ENCODE results near the gene CIRBP. TPM values are rescaled to one million over a fixed set of nuclear protein-coding genes. Genes with fewer than 3 reads are reported as not detected.
"Not testable (repeated sequence)": the region's sequence is repeated elsewhere in the genome, so short reads cannot be mapped to it uniquely, and the experiment has no call there.

CIRBP gene
- total RNA-seq, 2 experiments from 2014 or later: 278 to 309 TPM

DNA sequence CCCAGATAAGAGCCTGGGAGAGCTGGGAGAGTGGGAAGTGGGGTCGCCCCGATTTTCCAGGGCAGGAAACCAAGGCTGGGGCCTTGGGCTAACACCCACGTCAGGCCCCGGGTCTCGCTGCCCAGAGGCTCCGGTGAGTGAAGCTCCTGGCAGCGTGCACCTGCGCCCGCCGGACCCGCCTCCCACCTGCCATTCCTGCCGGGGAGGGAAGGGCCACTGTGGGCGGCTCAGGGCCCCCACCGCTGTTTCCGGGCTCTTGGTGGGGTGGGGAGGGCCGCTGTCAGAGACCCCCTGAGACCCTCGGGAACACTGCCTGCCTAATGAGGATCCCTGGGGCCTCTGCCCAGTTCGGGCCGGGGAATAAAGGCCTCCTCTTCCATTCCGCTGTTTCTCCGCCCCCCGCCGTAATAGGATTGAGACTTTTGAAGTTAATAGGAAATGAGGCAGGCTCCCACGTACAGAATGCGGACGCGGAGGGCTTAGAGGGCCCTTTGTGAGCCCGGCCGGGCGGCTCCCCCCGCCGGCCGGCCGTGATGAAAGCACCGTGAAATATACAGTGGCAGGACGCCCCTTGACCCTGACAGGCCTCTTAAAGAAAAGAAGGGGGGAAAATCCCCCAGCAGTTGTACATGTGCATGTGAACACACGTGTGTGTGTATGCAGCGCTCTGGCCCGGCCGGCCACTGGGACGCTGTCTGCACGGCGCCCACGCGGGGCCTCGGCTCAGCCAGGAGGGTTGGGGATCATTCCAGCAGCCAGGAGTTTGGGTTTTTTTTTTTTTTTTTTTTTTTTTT is 49.7 kb downstream of the CIRBP start:
- H3K4me3 ChIP-seq (ENCODE audit: low read depth, low read length, poor library complexity, severe bottlenecking): no peak overlapping the region
- H3K4me2 ChIP-seq (ENCODE audit: low read length): no peak overlapping the region
- no peaks in the 10 kb centered on the region for H3K4me1 ChIP-seq (ENCODE audit: insufficient read depth, low read length, poor library complexity, severe bottlenecking)
- no peaks in the 10 kb centered on the region for H3K9me3 ChIP-seq (ENCODE audit: low read length)
- intact Hi-C loops (cut with micrococcal nuclease; ENCODE audit: unreplicated experiment): loop anchor here (5.0 kb wide), 1 partner anchor 53 kb away; no protein-coding TSS in a partner anchor
- no peak overlapping the region for H2AFZ ChIP-seq (ENCODE audit: low read length)
- no peaks in the 10 kb centered on the region for H3K36me3 ChIP-seq (ENCODE audit: insufficient read depth, low read length)
- DNase-seq (ENCODE audit: low spot score): no peak
- no peaks in the 10 kb centered on the region for H3K79me2 ChIP-seq (ENCODE audit: insufficient read depth, low read depth, low read length)
- H3K27ac ChIP-seq (ENCODE audit: low read depth, low read length, poor library complexity, severe bottlenecking): no peak overlapping the region
- BruUV-seq (replicated peaks): no TSS peak
- ChIA-PET CTCF (ENCODE audit: unreplicated experiment) (no interaction called here), POLR2A (no interaction called here)
- no peaks in the 10 kb centered on the region; the same call in 1 of the 2 replicates for H4K20me1 ChIP-seq (ENCODE audit: insufficient read depth, low read length)
- TF ChIP-seq EZH2phosphoT487 (IDR thresholded peaks at IDR 0.05; ENCODE audit: borderline replicate concordance, low read depth, low read length) (no peak), CTCF (conservative IDR thresholded peaks at IDR 0.05; ENCODE audit: low read length) (no peak)
- H3K9me2 ChIP-seq (ENCODE audit: insufficient read depth, low read length): no peaks in the 10 kb centered on the region

- H3K4me2 ChIP-seq (ENCODE audit: low read length); H2AFZ ChIP-seq (ENCODE audit: low read length); POLR2A ChIA-PET; H3K27ac ChIP-seq (ENCODE audit: low read depth, low read length, poor library complexity, severe bottlenecking); H3K4me3 ChIP-seq (ENCODE audit: low read depth, low read length, poor library complexity, severe bottlenecking); DNase-seq (ENCODE audit: low spot score); H3K9me2 ChIP-seq (ENCODE audit: insufficient read depth, low read length); BruUV-seq (replicated peaks); intact Hi-C loops (cut with micrococcal nuclease; ENCODE audit: unreplicated experiment); H3K79me2 ChIP-seq (ENCODE audit: insufficient read depth, low read depth, low read length); H3K9me3 ChIP-seq (ENCODE audit: low read length); H3K4me1 ChIP-seq (ENCODE audit: insufficient read depth, low read length, poor library complexity, severe bottlenecking); H4K20me1 ChIP-seq (ENCODE audit: insufficient read depth, low read length); H3K36me3 ChIP-seq (ENCODE audit: insufficient read depth, low read length); CTCF ChIA-PET (ENCODE audit: unreplicated experiment): not testable (repeated sequence)
Observed at GRCh38 chr19:1320282-1320650, 51.1 kb downstream of the CIRBP start.

DNA sequence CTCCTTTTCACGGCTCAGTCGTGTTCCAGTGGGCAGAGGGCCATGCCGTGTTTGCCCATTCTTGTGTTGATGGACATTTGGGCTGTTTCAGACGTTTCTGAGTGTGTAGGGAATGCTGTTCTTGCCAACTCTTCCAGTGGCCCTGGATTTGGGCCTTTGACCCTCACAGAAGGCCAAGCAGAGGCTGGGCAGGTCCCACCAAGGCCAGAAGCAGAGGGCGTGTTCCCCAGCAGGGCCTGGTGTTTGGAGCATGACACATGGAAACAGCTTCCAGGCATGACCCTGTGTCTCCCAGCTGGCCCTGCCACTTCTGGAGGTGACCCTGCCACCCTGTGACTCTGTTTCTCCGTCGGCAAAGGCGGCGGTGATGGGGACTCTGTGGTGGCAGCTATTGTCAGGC is 52.4 kb downstream of the CIRBP start:
- no peak overlapping the region for H3K4me2 ChIP-seq (ENCODE audit: low read length)
- H3K4me3 ChIP-seq (ENCODE audit: low read depth, low read length, poor library complexity, severe bottlenecking): no peak overlapping the region
- no peak overlapping the region for H2AFZ ChIP-seq (ENCODE audit: low read length)
- CTCF ChIA-PET (ENCODE audit: unreplicated experiment): no interaction called here
- no peaks in the 10 kb centered on the region for H3K79me2 ChIP-seq (ENCODE audit: insufficient read depth, low read depth, low read length)
- TF ChIP-seq EZH2phosphoT487 (IDR thresholded peaks at IDR 0.05; ENCODE audit: borderline replicate concordance, low read depth, low read length) (no peak), CTCF (conservative IDR thresholded peaks at IDR 0.05; ENCODE audit: low read length) (no peak)
- no peaks in the 10 kb centered on the region; the same call in 1 of the 2 replicates for H4K20me1 ChIP-seq (ENCODE audit: insufficient read depth, low read length)
- H3K4me1 ChIP-seq (ENCODE audit: insufficient read depth, low read length, poor library complexity, severe bottlenecking): no peaks in the 10 kb centered on the region
- intact Hi-C loops (cut with micrococcal nuclease; ENCODE audit: unreplicated experiment): no loop called here
- no TSS peak for BruUV-seq (replicated peaks)
- H3K27ac ChIP-seq (ENCODE audit: low read depth, low read length, poor library complexity, severe bottlenecking): no peak overlapping the region
- no peaks in the 10 kb centered on the region for H3K36me3 ChIP-seq (ENCODE audit: insufficient read depth, low read length)
- no peak for DNase-seq (ENCODE audit: low spot score)
- no peaks in the 10 kb centered on the region for H3K9me3 ChIP-seq (ENCODE audit: low read length)
- POLR2A ChIA-PET: no interaction called here
- H3K9me2 ChIP-seq (ENCODE audit: insufficient read depth, low read length): no peaks in the 10 kb centered on the region

Data from OCI-LY7 (cell line).